Subcutaneous abdominal adipose tissue (tissue), 5 donors: ENCODE results near the gene DBNDD1.

Experiments
- H3K27ac ChIP-seq: one replicate; pipeline ENCODE4 v1.7.0; 2013; ENCODE audit warnings: low read depth, mild to moderate bottlenecking, inconsistent platforms, low read length, moderate library complexity
- H3K27me3 ChIP-seq, 5 donors: one replicate each; pipeline ENCODE4 v1.7.0; 2013; ENCODE audit warnings: low read length in 5 of 5, inconsistent platforms in 1 of 5; ENCODE audit not compliant: control insufficient read depth in 5 of 5, insufficient read depth in 4 of 5
- H3K36me3 ChIP-seq, 5 donors: one replicate each; pipeline ENCODE4 v1.7.0; 2013; ENCODE audit warnings: low read length in 5 of 5; ENCODE audit not compliant: control insufficient read depth in 5 of 5, insufficient read depth in 5 of 5
- H3K4me1 ChIP-seq, 5 donors: one replicate each; pipeline ENCODE4 v1.7.0; 2013; ENCODE audit warnings: low read length in 5 of 5, mild to moderate bottlenecking in 3 of 5, moderate library complexity in 1 of 5; ENCODE audit not compliant: control insufficient read depth in 5 of 5, insufficient read depth in 5 of 5
- H3K4me3 ChIP-seq, 5 donors: one replicate each; pipeline ENCODE4 v1.7.0; 2013; ENCODE audit warnings: low read length in 5 of 5, low read depth in 1 of 5
- H3K9ac ChIP-seq, 5 donors: one replicate each; pipeline ENCODE4 v1.7.0; 2013; ENCODE audit warnings: low read length in 5 of 5, mild to moderate bottlenecking in 4 of 5, moderate library complexity in 3 of 5
- H3K9me3 ChIP-seq, 5 donors: one replicate each; pipeline ENCODE4 v1.7.0; 2013; ENCODE audit warnings: low read length in 5 of 5; ENCODE audit not compliant: control insufficient read depth in 5 of 5
- donor health status: healthy.
- donor health status: healthy.
- donor health status: healthy.
- donor health status: healthy.
- donor health status: healthy.

Gene DBNDD1

DNA sequence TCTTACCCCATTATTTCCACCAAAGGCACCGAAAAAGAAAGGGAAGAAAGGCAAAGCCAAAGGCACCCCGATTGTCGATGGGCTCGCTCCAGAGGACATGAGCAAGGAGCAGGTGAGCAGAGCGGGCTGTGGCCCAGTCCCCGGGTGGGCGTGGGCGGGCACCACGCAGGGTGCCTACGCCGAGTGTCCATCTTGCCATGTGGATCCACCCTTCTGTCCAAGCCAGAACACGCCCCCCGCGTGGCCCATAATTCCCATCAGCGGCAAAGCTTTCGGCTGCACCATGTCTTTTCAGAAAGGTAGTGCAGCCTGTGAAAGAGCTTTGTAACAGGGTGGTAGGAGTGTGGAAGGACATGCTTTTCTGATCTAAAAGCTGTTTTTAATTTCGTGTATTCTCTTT lies 8.4 kb upstream of the DBNDD1 start:
- H3K9ac ChIP-seq: no peak overlapping the region
- H3K9me3 ChIP-seq: peaks cover 0 to 3% (median 0%) of the 10 kb centered on the region in 5 donors
- peaks cover 4 to 10% (median 9%) of the 10 kb centered on the region in 5 donors for H3K4me1 ChIP-seq
- H3K27me3 ChIP-seq: no peaks in the 10 kb centered on the region
- H3K27ac ChIP-seq: no peak overlapping the region
- H3K36me3 ChIP-seq: peaks cover 0 to 17% (median 8%) of the 10 kb centered on the region in 5 donors
- H3K4me3 ChIP-seq: no peak overlapping the region

DNA sequence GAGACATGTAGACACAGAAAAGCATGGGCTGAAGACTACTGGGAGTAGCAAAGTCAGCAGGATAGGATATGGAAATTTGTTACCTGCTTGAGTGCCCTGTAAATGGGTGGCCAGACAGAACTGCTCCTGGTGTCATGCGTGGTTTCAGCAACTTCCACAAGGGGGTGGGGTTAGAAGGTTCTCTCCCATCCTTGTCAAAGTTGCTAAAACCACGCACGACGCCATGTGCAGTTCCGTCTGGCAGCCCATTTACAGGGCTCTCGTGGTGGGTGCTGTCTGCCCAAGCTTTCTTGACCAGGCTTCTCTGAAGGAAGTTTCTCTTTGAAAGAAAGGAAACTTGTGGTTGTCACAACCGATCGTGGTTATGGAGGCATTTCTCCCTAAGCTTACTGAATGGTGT lies 6.9 kb upstream of the DBNDD1 start:
- no peak overlapping the region for H3K4me3 ChIP-seq
- no peaks in the 10 kb centered on the region for H3K9me3 ChIP-seq
- no peaks in the 10 kb centered on the region for H3K27me3 ChIP-seq
- no peak overlapping the region for H3K27ac ChIP-seq
- peaks cover 0 to 12% (median 6%) of the 10 kb centered on the region in 5 donors for H3K36me3 ChIP-seq
- peaks cover 4 to 15% (median 14%) of the 10 kb centered on the region in 5 donors for H3K4me1 ChIP-seq
- H3K9ac ChIP-seq: no peak overlapping the region

DNA sequence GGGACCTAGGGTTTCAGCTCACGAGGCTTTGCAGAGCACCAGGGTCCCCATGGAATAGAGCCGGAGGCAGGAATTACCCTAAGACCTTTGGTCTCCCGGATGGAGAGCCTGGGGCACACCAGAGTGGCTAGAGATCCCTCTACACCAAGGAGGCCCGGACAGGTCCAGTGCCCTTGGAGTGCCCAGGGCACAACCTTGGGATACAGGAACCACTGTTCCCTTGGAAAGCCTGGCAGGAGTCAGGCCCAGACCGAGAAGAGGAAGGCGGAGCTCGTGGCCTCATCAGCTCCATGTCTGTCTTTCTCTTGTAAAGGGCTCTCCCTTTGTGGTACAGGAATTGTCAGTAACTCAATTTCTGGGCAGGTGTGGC lies 3.8 kb upstream of the DBNDD1 start:
- no peaks in the 10 kb centered on the region for H3K27me3 ChIP-seq
- peaks cover 4 to 32% (median 23%) of the 10 kb centered on the region in 5 donors for H3K4me1 ChIP-seq
- peak overlapping the region; percentile 63 to 80 (median 74) for H3K4me3 ChIP-seq

DNA sequence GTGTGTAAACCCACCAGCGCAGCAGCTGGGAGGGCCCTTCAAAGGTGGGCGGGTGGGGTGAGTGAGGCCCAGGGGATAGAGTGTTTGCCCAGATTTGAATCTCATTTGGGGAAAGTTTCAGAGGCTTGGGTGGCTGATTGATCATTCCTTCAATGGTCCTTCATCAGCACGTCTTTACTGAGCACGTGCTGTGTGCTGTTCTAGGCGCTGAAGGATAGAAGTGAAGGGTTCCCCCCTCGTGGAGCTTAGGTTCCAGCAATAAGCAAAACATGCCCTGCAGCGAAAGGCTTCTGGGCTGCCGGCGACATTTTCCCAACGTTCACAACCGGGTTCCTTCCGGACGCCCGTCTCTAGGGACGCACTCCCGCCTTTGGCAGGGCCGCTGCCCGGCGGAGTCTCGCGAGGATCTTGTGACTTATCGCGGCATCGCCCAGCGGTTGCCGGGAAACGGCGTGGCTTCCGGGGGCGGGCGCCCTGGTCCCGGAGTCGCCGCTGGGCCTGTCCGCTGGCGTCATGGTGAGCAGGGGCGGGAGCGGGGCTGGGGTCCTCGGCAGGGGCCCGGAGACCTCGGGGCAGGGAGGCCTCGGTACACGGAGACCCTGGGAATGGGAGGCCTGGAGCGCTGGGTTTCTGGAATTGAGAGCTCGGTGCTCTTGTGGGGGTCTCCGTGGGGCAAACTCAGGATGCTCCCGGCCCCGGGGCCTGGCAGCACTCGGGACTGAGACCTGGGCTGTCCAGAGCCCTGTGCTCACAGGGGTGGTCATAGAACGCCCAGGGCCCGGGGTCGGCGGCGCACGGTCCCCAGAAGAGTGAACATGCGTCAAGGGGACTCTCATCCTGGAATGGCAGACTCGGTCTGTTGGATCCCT lies 3.2 kb upstream of the DBNDD1 start:
- Histone ChIP-seq H3K9ac (peak overlapping the region; percentile 73 to 94 (median 91)), H3K4me1 (peaks cover 4 to 32% (median 23%) of the 10 kb centered on the region in 5 donors), H3K36me3 (peaks cover 0 to 2% (median 0%) of the 10 kb centered on the region in 5 donors), H3K9me3 (no peaks in the 10 kb centered on the region), H3K27ac (peak overlapping the region; percentile 60), H3K27me3 (peaks cover 0 to 3% (median 0%) of the 10 kb centered on the region in 5 donors), H3K4me3 (peak overlapping the region; percentile 63 to 80 (median 74))

More for the DNA sequence above, 3.8 kb upstream of the DBNDD1 start:
- Histone ChIP-seq H3K9me3 (no peaks in the 10 kb centered on the region), H3K27ac (peak overlapping the region; percentile 60), H3K36me3 (peaks cover 0 to 6% (median 4%) of the 10 kb centered on the region in 5 donors), H3K9ac (peak overlapping the region; percentile 73 to 94 (median 91))

DNA sequence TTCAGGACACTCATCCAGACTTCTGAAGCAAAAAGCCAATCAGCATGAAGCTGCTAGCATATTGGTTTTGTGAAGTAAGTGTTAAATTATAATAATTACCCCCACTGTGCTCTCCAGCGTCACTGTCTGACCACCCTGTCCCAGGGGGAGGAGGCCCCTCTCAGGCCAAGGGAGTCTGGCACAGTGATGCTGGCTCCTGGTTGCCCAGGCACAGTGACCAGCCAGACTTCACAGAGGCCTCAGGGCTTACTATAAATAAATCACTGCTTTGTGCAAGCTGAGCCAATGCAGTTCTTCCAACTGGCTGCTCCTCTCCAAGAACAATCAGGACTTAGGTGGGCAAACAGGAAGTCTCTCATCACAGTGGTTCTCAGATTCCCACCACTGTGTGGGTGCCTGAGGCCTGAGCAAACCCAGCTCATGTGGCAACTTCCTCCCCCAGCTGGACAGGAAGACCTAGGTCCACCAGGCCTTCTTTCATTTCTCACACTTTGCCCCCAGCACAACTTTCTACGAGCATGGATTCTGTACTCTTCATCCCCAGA lies 1.7 kb upstream of the DBNDD1 start:
- Histone ChIP-seq H3K4me3 (no peak overlapping the region), H3K4me1 (peaks cover 4 to 32% (median 23%) of the 10 kb centered on the region in 5 donors), H3K9me3 (no peaks in the 10 kb centered on the region), H3K27ac (no peak overlapping the region), H3K9ac (no peak overlapping the region), H3K36me3 (no peaks in the 10 kb centered on the region), H3K27me3 (peaks cover 0 to 3% (median 0%) of the 10 kb centered on the region in 5 donors)

DNA sequence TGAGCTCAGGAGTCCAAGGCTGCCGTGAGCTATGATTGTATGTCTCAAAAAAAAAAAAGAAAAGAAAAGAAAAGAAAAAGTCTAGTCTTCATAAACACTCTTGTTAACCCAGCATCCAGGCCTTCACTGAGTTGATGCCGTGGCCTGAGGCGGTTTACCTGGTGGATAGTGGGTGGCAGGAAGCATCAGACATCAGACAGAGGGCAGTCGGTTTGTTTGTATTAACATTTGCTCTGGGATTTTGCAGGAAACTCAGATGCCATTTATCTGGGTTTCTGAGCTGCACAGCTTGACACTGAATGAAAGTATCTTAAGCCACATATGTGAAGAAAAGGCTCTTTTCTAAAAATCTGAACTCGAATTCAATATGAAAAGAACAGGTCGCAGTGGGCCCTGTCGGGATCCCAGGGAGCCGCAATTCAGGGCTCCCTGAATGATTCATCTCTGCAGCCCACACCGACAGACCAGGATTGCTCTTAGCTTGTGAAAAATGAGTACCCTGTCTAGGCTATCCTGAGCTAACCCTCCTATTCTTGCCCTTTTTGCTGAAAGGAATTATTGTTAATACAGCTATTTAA lies 1.1 kb upstream of the DBNDD1 start:
- Histone ChIP-seq H3K27ac (no peak overlapping the region), H3K4me1 (peaks cover 4 to 32% (median 23%) of the 10 kb centered on the region in 5 donors), H3K4me3 (peak overlapping the region in 3 of 5 donors; percentile 31 to 65 (median 57)), H3K9me3 (no peaks in the 10 kb centered on the region), H3K36me3 (no peaks in the 10 kb centered on the region), H3K9ac (peak overlapping the region in 2 of 5 donors; percentile 11 to 63), H3K27me3 (peaks cover 0 to 3% (median 0%) of the 10 kb centered on the region in 5 donors)

DNA sequence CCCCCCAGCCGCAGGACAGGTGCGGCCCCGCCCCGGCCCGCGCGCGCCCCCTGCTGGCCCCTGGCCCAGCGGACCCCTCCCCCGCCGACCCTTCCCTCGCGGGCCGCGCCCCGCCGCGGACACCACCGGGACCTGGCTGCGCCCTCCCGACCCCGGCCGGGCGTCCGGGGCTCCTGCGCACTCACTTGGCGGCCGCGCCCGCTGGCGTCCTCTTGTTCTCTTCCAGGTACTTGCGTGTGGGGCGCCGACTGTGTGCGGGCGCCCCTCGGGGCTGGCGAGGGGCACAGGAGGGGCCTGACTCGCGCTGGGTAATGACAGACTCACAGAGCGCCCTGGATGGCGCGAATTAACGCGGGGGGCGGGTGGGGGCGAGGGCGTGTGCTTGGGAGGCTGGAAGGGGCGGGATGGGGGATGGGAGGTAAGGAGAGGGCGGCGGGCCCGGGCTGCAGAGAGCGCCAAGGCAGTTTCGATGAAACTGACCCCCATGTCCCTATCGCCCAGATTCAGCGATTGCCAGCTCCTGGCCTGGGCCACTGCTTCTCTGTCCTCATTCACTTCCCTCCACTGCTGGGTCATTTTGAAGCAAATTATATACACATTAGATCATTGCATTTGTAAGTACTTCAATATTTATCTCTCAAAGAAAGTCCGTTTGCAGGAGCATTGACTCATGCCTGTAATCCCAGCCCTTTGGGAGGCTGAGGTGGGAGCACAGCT lies 445 bp upstream of the DBNDD1 start:
- peak overlapping the region; percentile 31 to 65 (median 50) for H3K4me3 ChIP-seq
- H3K9ac ChIP-seq: peak overlapping the region in 2 of 5 donors; percentile 11 to 63
- H3K9me3 ChIP-seq: no peaks in the 10 kb centered on the region

DNA sequence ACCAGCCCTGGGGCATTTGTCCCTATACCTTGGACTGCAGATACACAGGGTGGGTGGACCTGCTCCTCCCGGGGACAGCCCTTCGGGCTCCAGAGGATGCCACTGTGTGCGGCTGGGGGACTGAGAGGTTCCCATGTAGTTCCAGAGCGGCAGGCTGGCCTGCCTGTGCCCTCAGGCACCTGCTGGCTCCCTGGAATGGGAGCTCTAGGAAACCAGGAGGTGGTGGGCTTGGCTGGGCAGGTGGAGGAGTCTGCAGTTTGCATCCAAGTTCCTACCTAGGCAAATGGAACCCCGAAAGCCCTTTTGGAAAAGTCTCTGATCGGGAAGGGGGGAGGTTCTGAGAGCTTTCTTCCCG lies 982 bp downstream of the DBNDD1 start:
- Histone ChIP-seq H3K27me3 (peaks cover 0 to 5% (median 0%) of the 10 kb centered on the region in 5 donors), H3K4me1 (peaks cover 3 to 30% (median 21%) of the 10 kb centered on the region in 5 donors), H3K4me3 (peak overlapping the region in 2 of 5 donors; percentile 53 to 67), H3K27ac (no peak overlapping the region), H3K9ac (no peak overlapping the region), H3K36me3 (no peaks in the 10 kb centered on the region), H3K9me3 (no peaks in the 10 kb centered on the region)

More for the DNA sequence above, 445 bp upstream of the DBNDD1 start:
- Histone ChIP-seq H3K36me3 (no peaks in the 10 kb centered on the region), H3K4me1 (peaks cover 4 to 32% (median 23%) of the 10 kb centered on the region in 5 donors), H3K27me3 (peaks cover 0 to 3% (median 0%) of the 10 kb centered on the region in 5 donors), H3K27ac (no peak overlapping the region)

DNA sequence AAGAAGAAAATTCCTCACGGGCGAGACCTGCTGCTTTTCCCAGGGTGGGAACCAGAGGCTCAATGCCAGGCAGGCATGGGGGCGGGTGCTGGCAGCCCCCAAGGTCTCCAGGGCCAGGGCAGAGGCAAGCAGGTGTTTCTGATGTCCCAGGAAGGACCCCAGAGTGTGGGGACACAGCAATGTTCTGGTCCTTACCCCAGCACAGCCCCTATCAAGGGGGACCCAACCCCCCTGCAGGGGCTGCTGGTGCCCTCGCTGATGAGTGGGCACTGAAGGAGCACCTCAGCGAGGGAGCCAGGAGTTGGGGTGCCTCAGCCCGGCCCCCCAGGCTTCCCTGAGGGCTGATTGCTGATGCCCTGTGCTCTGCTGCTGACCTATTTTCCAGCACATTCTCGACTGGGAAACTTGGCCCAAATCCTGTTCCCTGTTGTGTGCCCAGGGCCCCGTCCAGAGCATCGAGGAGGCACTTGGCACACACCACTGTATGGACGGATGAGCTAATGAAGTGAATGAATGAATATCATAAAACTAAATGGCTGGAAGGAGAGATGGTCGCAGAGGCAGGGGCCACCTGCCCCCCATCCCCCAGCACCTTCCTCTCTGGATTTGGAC lies 2.8 kb downstream of the DBNDD1 start:
- Histone ChIP-seq H3K4me1 (peaks cover 0 to 18% (median 9%) of the 10 kb centered on the region in 5 donors), H3K27ac (no peak overlapping the region), H3K4me3 (no peak overlapping the region), H3K9ac (no peak overlapping the region), H3K36me3 (no peaks in the 10 kb centered on the region), H3K27me3 (peaks cover 0 to 5% (median 0%) of the 10 kb centered on the region in 5 donors), H3K9me3 (no peaks in the 10 kb centered on the region)
